GM19455 (cell line): ENCODE measurements around the gene GALNT9.
"Not testable (repeated sequence)": the region's sequence is repeated elsewhere in the genome, so short reads cannot be mapped to it uniquely, and the experiment has no call there.

ENCODE experiments used
- ATAC-seq: cut with Tn5 transposase; IDR thresholded peaks from one replicate; pipeline ENCODE4 v1.9.1; 2021; ENCODE audit not compliant: unreplicated experiment

GALNT9 gene

DNA sequence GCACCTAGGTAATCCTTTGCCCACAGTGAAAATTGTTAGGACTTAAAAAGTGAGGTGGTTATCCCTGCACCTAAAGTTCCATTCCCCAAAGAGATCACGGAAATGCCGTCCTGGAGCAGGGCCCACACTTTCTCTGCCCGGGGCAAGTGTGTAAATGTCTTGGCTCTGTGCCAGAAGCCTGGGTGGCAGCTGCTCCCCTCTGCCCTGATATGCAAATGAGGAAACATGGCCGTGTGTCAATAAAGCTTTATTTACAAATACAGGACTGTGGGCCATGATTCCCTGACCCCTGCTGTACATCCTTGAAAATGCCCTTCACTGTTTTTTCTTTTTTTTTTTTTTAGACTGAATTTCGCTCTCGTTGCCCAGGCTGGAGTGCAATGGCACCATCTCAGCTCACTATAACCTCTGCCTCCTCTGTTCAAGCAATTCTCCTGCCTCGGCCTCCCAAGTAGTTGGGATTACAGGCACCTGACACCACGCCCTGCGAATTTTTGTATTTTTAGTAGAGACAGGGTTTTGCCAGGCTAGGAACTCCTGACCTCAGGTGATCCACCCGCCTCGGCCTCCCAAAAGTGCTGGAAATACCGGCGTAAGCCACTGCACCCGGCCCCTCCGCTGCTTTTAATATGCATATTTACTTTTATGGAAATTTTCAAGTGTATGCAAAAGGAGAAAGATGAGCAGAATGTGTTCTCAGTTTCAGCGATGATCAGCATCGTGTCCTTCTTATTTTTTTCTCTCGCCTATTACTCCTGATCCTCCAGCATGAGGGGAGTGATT lies 75.5 kb downstream of the GALNT9 start:
- ATAC-seq = no peak

DNA sequence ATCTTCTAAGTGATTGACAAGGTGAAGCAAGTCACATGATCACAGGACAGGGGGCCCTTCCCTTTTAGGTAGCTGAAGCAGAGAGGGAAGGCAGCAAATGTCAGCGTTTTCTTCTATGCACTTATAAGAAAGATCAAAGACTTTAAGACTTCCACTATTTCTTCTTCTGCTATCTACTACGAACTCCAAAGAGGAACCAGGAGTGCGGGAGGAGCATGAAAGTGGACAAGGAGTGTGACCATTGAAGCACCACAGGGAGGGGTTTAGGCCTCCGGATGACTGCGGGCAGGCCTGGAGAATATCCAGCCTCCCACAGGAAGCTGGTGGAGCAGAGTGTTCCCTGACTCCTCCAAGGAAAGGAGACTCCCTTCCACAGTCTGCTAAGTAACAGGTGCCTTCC lies 76.4 kb downstream of the GALNT9 start:
- not testable (repeated sequence) for ATAC-seq

DNA sequence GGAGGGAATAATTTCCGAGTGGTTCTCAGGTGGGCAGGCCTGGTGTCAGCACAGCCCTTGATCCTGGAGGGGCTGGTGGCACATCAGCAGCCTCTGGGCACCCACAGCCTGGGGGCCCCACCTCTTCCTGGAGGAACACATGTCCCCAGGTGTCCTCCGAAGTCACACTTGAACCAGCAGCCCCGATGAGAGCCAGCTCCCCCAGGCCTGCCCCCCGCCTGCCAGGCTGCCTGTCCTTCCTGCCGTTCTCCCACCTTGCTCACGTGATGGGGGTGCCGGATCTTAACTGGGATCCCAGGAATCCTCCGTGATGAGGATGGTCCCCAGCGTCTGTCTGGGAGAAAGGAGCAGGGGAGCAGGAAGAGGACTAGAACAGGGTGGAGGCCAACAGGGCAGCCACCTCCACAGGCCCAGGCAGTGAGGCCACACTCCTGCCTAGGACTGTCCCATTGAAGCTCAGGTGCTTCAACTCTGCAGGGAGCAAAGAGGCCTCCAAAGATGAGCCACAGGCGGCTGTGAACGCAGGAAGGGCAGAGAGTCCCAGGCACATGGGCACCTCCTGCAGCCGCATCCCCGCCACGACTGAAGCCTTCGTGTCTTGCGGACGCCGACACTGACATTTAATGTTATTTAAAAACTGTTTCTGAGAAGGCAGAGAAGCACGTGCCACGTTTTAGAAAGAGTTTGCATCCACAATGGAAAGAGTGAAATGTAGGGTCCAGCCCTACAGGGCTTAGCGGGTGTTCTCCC lies 77.5 kb downstream of the GALNT9 start:
- no peak for ATAC-seq

- no peak for ATAC-seq
These were observed 78.1 kb downstream of the GALNT9 start for GRCh38 chr12:132251310-132251709.

GRCh38 chr12:132250707-132251106 lies 78.7 kb downstream of the GALNT9 start:
- no peak for ATAC-seq

GRCh38 chr12:132249689-132250478 lies 79.5 kb downstream of the GALNT9 start:
- ATAC-seq = no peak

- ATAC-seq = no peak
These were observed 80.8 kb downstream of the GALNT9 start for GRCh38 chr12:132248453-132249167.

- ATAC-seq = no peak
These were observed 81.5 kb downstream of the GALNT9 start for GRCh38 chr12:132247718-132248452.

DNA sequence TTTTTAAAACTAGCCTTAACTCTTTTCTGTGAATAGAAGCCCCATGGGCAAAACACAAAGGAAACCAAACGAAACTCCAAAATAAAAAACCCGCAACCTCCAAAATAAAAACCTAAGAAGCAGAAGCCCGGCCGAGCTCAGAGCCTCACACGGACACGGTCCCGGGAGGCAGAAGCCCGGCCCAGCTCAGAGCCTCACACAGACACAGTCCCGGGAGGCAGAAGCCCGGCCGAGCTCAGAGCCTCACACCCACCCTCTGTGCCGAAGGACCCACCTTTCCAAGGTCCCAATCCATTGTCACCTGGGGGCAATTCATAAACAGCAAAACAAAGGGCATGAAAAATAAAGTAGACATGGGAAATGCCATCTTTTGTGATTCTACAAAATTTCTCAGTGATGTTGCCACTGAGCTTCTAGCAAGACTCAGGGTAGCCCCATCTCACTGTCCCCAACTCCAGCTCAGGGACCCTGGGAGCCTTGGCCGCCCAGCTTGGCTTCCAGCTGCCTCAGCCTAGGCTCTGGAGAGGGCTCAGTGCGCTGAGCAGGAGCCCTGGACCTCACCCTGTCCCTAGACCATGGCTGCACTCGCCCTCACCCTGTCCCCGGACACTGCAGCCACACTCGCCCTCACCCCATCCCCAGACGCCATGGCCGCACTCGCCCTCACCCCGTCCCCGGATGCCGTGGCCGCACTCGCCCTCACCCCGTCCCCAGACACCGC lies 82.2 kb downstream of the GALNT9 start:
- no peak for ATAC-seq

DNA sequence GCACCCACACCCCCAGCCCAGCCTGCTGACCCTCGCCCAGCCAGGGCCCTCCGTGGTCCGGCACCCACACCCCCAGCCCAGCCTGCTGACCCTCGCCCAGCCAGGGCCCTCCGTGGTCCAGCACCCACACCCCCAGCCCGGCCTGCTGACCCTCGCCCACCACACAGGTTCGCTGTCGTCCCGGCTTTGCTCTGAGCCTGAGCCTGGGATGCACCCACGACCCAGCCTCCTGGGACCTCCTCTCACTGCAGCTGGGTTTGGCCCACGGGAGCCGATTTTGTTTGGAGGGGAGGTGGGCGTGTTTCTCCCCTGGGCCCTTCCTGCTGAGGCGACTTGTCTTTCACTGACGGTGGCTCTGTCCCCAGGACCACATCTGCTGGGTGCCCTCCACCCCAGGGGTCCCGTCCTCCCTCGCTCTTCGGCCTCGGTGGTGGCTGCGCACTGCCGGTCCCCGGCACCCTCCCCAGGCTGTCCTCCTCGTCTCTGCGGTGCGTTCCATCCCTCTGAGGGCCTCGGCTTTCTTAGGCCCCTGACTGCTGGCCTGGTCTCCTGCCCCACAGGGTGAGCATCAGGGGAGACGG lies 83.8 kb downstream of the GALNT9 start:
- ATAC-seq = no peak

GRCh38 chr12:132244724-132245295 lies 84.6 kb downstream of the GALNT9 start:
- ATAC-seq = no peak

DNA sequence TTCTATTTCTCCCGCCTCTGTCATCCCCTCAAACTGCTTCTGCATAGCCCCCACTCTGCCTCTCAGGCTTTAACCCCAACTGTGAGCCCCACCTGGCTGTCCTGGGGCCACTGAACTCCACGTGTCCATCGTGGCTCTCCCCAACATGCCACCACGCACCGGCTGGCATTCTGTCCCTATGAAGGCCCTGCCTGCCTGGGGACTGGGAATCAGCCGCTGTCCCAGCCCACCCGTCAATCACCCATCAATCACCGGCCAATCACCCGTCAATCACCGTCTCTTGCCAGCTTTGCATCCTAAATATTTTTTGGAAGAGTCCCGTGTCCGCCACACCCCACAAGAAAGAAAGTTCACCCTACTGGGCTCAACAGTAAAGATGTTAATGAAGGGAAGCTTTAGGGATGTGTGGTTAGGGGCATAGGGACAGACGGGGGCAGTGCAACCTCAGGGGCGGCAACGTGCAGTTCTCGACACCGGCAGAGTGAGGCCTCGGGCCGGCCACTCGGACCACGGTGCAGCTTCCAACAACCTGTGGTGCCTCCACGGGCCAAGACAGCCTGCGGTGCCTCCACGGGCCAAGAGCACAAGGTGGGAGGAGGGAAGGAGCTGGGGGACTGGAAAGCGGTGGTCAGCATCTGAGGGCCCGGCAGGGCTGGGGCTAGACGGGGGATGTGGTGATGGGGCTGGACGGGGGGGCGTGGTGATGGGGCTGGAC lies 85.6 kb downstream of the GALNT9 start:
- ATAC-seq = no peak

DNA sequence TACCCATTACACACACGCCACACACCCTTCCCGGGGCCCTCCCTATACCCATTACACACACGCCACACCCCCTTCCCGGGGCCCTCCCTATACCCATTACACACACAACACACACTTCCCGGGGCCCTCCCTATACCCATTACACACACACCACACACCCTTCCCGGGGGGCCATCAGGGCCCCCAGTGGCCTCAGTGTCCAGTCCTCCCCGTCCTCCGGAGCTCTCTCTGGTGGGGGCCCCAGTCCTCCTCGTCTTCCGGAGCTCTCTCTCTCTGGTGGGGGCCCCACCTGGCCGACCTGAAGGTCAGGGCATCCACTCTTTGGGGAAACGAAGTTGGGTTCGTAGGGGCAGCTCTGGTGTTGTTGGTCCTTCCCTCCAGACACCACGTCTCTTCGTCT lies 86.2 kb downstream of the GALNT9 start:
- not testable (repeated sequence) for ATAC-seq

- not testable (repeated sequence) for ATAC-seq
These were observed 88.8 kb downstream of the GALNT9 start for GRCh38 chr12:132240669-132241007.

GRCh38 chr12:132239796-132240668 lies 89.4 kb downstream of the GALNT9 start:
- no peak for ATAC-seq

DNA sequence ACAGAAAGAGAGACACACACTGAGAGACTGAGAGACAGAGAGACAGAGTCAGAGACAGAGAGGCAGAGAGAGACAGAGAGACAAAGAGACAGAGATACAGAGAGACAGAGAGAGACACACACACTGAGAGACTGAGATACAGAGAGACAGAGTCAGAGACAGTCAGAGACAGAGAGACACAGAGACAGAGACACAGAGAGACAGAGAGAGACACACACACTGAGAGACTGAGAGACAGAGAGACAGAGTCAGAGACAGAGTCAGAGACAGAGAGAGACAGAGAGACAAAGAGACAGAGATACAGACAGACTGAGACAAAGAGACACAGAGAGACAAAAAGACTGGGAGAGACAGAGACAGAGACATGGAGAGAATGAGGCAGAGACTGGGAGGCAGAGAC lies 90.0 kb downstream of the GALNT9 start:
- no peak for ATAC-seq

GRCh38 chr12:132238884-132239283 lies 90.5 kb downstream of the GALNT9 start:
- no peak for ATAC-seq
